GM18499 (cell line): ENCODE results near the gene BCCIP.

Experiments
- ATAC-seq: cut with Tn5 transposase; IDR thresholded peaks from one replicate; pipeline ENCODE4 v1.9.1; 2021; ENCODE audit warnings: moderate number of reproducible peaks; ENCODE audit not compliant: insufficient read depth, unreplicated experiment

The BCCIP gene

GRCh38 chr10:125797424-125797823 is 25.9 kb upstream of the BCCIP start:
- ATAC-seq: no peak

- ATAC-seq: no peak
These were observed 25.2 kb upstream of the BCCIP start for GRCh38 chr10:125797994-125798662.

GRCh38 chr10:125799451-125800182 is 23.7 kb upstream of the BCCIP start:
- no peak for ATAC-seq

GRCh38 chr10:125801574-125801973 is 21.8 kb upstream of the BCCIP start:
- ATAC-seq: no peak

- no peak for ATAC-seq
These were observed 21.2 kb upstream of the BCCIP start for GRCh38 chr10:125802131-125802530.

- ATAC-seq: no peak
These were observed 20.6 kb upstream of the BCCIP start for GRCh38 chr10:125802739-125803138.

GRCh38 chr10:125808047-125808446 is 15.3 kb upstream of the BCCIP start:
- ATAC-seq: no peak

- ATAC-seq: no peak
These were observed 12.1 kb upstream of the BCCIP start for GRCh38 chr10:125811251-125811650.

- no peak for ATAC-seq
These were observed 11.1 kb upstream of the BCCIP start for GRCh38 chr10:125812128-125812750.

GRCh38 chr10:125815764-125816163 is 7.6 kb upstream of the BCCIP start:
- no peak for ATAC-seq

GRCh38 chr10:125816548-125816947 is 6.8 kb upstream of the BCCIP start:
- ATAC-seq: no peak

GRCh38 chr10:125817337-125817946 is 5.9 kb upstream of the BCCIP start:
- ATAC-seq: no peak

- ATAC-seq: peak; percentile 44
These were observed 2.6 kb upstream of the BCCIP start for GRCh38 chr10:125820701-125821100.

GRCh38 chr10:125823663-125824251 is 411 bp downstream of the BCCIP start:
- ATAC-seq: no peak

- no peak for ATAC-seq
These were observed 1.4 kb downstream of the BCCIP start for GRCh38 chr10:125824736-125825135.

- no peak for ATAC-seq
These were observed 3.8 kb downstream of the BCCIP start for GRCh38 chr10:125827133-125827532.

- no peak for ATAC-seq
These were observed 5.0 kb downstream of the BCCIP start for GRCh38 chr10:125828311-125828710.

- ATAC-seq: no peak
These were observed 13.4 kb downstream of the BCCIP start for GRCh38 chr10:125836746-125837145.

GRCh38 chr10:125838802-125839575 is 15.6 kb downstream of the BCCIP start:
- ATAC-seq: no peak

- ATAC-seq: no peak
These were observed 17.1 kb downstream of the BCCIP start for GRCh38 chr10:125840406-125840805.
